OCI-LY3 (cell line): ENCODE results near the gene ISL1.

Experiments
- CTCF ChIP-seq: fragments of 200-600, 300-600 bp; sonication (generic); IDR thresholded peaks from 2 replicates; pipeline ENCODE4 v1.5.1; 2014; ENCODE audit warnings: antibody characterized with exemption, low read length, low read depth
- EZH2phosphoT487 ChIP-seq: fragments of 200-600 bp; shearing (Covaris generic); IDR thresholded peaks from 2 replicates; pipeline ENCODE4 v1.6.1; 2018; ENCODE audit warnings: antibody characterized with exemption, mixed run types, low read depth

DNA sequence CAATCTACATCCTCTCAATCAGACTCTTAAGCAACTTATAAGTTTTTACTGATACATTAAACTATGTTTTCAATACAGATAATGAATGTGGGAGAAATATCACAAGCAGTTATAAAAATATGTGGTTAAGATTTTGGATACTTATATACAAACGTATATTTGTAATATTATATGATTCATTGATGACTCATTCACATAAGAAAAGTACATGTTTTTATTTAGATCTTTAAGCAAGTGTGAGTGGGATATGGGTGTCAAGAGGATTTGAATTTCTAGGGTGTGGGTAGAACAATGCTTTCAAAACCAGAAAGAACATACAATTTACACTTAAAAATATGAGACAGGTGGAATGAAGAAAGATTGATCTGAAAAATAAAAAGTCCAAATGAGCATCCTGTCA is 36.1 kb upstream of the ISL1 start:
- TF ChIP-seq CTCF, result no peak
- no peak for TF ChIP-seq EZH2phosphoT487
